ENCODE results near the gene TBC1D23. TPM values are rescaled to one million over a fixed set of nuclear protein-coding genes. Genes with fewer than 3 reads are reported as not detected.
"Not testable (repeated sequence)": the region's sequence is repeated elsewhere in the genome, so short reads cannot be mapped to it uniquely, and the experiment has no call there.

The TBC1D23 gene
- total RNA-seq, 1 experiment from 2014 or later: 45.2 TPM

GRCh38 chr3:100348727-100349126, 87.9 kb downstream of the TBC1D23 start:
- CTCF ChIA-PET: no interaction called here
- H3K4me3 ChIP-seq (ENCODE audit: low read depth, low read length): no peak overlapping the region
- BruUV-seq (replicated peaks): no TSS peak
- H3K9me3 Mint-ChIP-seq (ENCODE audit: unreplicated experiment): peaks cover 9% of the 10 kb centered on the region
- POLR2A ChIA-PET: interaction anchor here (0.7 kb wide), 1 partner anchor 450 kb away, joined by 5 read pairs; no protein-coding TSS in a partner anchor
- no peak overlapping the region for H3K27ac Mint-ChIP-seq (ENCODE audit: unreplicated experiment)
- peaks cover 2% of the 10 kb centered on the region; the same call in 1 of the 2 replicates for H3K36me3 ChIP-seq (ENCODE audit: control insufficient read depth, insufficient read depth, low read length)
- peaks cover 71% of the 10 kb centered on the region for H3K36me3 Mint-ChIP-seq (ENCODE audit: insufficient read depth, unreplicated experiment)
- intact Hi-C loops (cut with micrococcal nuclease; ENCODE audit: unreplicated experiment): no loop called here
- H3K4me1 Mint-ChIP-seq (ENCODE audit: low read depth, unreplicated experiment): no peaks in the 10 kb centered on the region
- H3K4me1 ChIP-seq: no peaks in the 10 kb centered on the region
- TF ChIP-seq CTCF (IDR thresholded peaks at IDR 0.05; ENCODE audit: insufficient read depth in 1 of 2, low read depth in 1 of 2, low read length in 1 of 2, severe bottlenecking in 1 of 2, unreplicated experiment in 1 of 2): no peak
- H3K4me3 Mint-ChIP-seq (ENCODE audit: unreplicated experiment): no peak overlapping the region
- no peaks in the 10 kb centered on the region for H3K9me3 ChIP-seq
- DNase-seq: no peak
- H3K27me3 Mint-ChIP-seq (ENCODE audit: insufficient read depth, unreplicated experiment): no peaks in the 10 kb centered on the region
- no peaks in the 10 kb centered on the region for H3K27me3 ChIP-seq (replicated peaks; ENCODE audit: control insufficient read depth, insufficient read depth, low read length)

- POLR2A ChIA-PET; DNase-seq; H3K4me1 Mint-ChIP-seq (ENCODE audit: low read depth, unreplicated experiment); H3K27ac Mint-ChIP-seq (ENCODE audit: unreplicated experiment); H3K27me3 ChIP-seq (replicated peaks; ENCODE audit: control insufficient read depth, insufficient read depth, low read length); H3K27me3 Mint-ChIP-seq (ENCODE audit: insufficient read depth, unreplicated experiment); H3K36me3 ChIP-seq (ENCODE audit: control insufficient read depth, insufficient read depth, low read length); H3K4me3 Mint-ChIP-seq (ENCODE audit: unreplicated experiment); H3K4me1 ChIP-seq; CTCF ChIA-PET; H3K9me3 ChIP-seq; intact Hi-C loops (cut with micrococcal nuclease; ENCODE audit: unreplicated experiment); H3K9me3 Mint-ChIP-seq (ENCODE audit: unreplicated experiment); H3K4me3 ChIP-seq (ENCODE audit: low read depth, low read length): not testable (repeated sequence)
- TSS peak; percentile 5 for BruUV-seq (replicated peaks)
- peaks cover 69% of the 10 kb centered on the region for H3K36me3 Mint-ChIP-seq (ENCODE audit: insufficient read depth, unreplicated experiment)
Observed at GRCh38 chr3:100351770-100352169, 91.0 kb downstream of the TBC1D23 start.

GRCh38 chr3:100352296-100353231, 91.8 kb downstream of the TBC1D23 start:
- Mint-ChIP-seq H3K36me3 (ENCODE audit: insufficient read depth, unreplicated experiment) (peaks cover 62% of the 10 kb centered on the region), H3K9me3 (ENCODE audit: unreplicated experiment) (peaks cover 9% of the 10 kb centered on the region), H3K27ac (ENCODE audit: unreplicated experiment) (no peak overlapping the region), H3K4me3 (ENCODE audit: unreplicated experiment) (no peak overlapping the region), H3K27me3 (ENCODE audit: insufficient read depth, unreplicated experiment) (no peaks in the 10 kb centered on the region), H3K4me1 (ENCODE audit: low read depth, unreplicated experiment) (no peaks in the 10 kb centered on the region)
- Histone ChIP-seq H3K36me3 (ENCODE audit: control insufficient read depth, insufficient read depth, low read length) (peaks cover 5% of the 10 kb centered on the region; the same call in 1 of the 2 replicates), H3K4me1 (no peaks in the 10 kb centered on the region), H3K4me3 (ENCODE audit: low read depth, low read length) (no peak overlapping the region), H3K27me3 (replicated peaks; ENCODE audit: control insufficient read depth, insufficient read depth, low read length) (no peaks in the 10 kb centered on the region), H3K9me3 (no peaks in the 10 kb centered on the region)
- no peak for DNase-seq
- POLR2A ChIA-PET: no interaction called here
- CTCF ChIA-PET: no interaction called here
- intact Hi-C loops (cut with micrococcal nuclease; ENCODE audit: unreplicated experiment): no loop called here
- no TSS peak for BruUV-seq (replicated peaks)
- TF ChIP-seq CTCF (IDR thresholded peaks at IDR 0.05; ENCODE audit: insufficient read depth in 1 of 2, low read depth in 1 of 2, low read length in 1 of 2, severe bottlenecking in 1 of 2, unreplicated experiment in 1 of 2): no peak
